ENCODE measurements around the gene SGCD.

Gene SGCD

GRCh38 chr5:156764176-156764971, 437.4 kb downstream of the SGCD start:
- H3K9me3 ChIP-seq (ENCODE audit: severe bottlenecking) = peaks cover 4% of the 10 kb centered on the region
- H3K4me3 ChIP-seq (ENCODE audit: severe bottlenecking) = no peak overlapping the region

DNA sequence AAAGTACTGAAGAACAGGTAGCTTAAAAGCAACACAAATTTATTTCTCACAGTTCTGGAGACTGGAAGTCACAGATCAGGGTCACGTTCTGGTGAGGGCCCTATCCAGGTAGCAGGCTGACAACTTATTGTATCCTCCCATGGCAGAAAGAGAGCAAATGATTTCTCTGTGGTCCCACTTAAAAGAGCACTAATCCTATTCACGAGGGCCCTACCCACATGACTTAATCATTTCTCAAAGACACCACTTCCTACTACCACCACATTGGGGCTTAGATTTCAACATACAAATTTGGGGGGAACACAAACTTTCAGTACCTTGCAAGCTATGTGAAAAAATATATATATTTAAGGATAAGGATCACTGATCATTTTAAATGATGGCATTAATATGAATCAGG, 447.3 kb downstream of the SGCD start:
- no peak overlapping the region for H3K4me3 ChIP-seq (ENCODE audit: severe bottlenecking)
- DNase-seq (ENCODE audit: low spot score) = no peak
- no peaks in the 10 kb centered on the region for H3K36me3 ChIP-seq (ENCODE audit: low read depth)
- no peak overlapping the region for H3K27ac ChIP-seq (ENCODE audit: poor library complexity, severe bottlenecking)
- peaks cover 4% of the 10 kb centered on the region for H3K9me3 ChIP-seq (ENCODE audit: severe bottlenecking)
- no peaks in the 10 kb centered on the region for H3K4me1 ChIP-seq (ENCODE audit: insufficient read depth, poor library complexity, severe bottlenecking)
- ATAC-seq (ENCODE audit: low read depth) = no peak
- TF ChIP-seq CTCF (IDR thresholded peaks at IDR 0.05; ENCODE audit: poor library complexity, severe bottlenecking) = no peak
- peaks cover 4% of the 10 kb centered on the region for H3K27me3 ChIP-seq (ENCODE audit: insufficient read depth, poor library complexity, severe bottlenecking)

More at GRCh38 chr5:156764176-156764971, 437.4 kb downstream of the SGCD start:
- no peak overlapping the region for H3K27ac ChIP-seq (ENCODE audit: poor library complexity, severe bottlenecking)
- ATAC-seq (ENCODE audit: low read depth) (no peak), DNase-seq (ENCODE audit: low spot score) (no peak)
- H3K36me3 ChIP-seq (ENCODE audit: low read depth) = no peaks in the 10 kb centered on the region
- no peaks in the 10 kb centered on the region for H3K4me1 ChIP-seq (ENCODE audit: insufficient read depth, poor library complexity, severe bottlenecking)
- TF ChIP-seq CTCF (IDR thresholded peaks at IDR 0.05; ENCODE audit: poor library complexity, severe bottlenecking) = no peak
- H3K27me3 ChIP-seq (ENCODE audit: insufficient read depth, poor library complexity, severe bottlenecking) = peaks cover 10% of the 10 kb centered on the region

GRCh38 chr5:156778139-156778706, 451.3 kb downstream of the SGCD start:
- H3K4me1 ChIP-seq (ENCODE audit: insufficient read depth, poor library complexity, severe bottlenecking) = no peaks in the 10 kb centered on the region
- peaks cover 6% of the 10 kb centered on the region for H3K27me3 ChIP-seq (ENCODE audit: insufficient read depth, poor library complexity, severe bottlenecking)
- H3K27ac ChIP-seq (ENCODE audit: poor library complexity, severe bottlenecking) = no peak overlapping the region
- no peak for TF ChIP-seq CTCF (IDR thresholded peaks at IDR 0.05; ENCODE audit: poor library complexity, severe bottlenecking)
- H3K36me3 ChIP-seq (ENCODE audit: low read depth) = no peaks in the 10 kb centered on the region
- H3K4me3 ChIP-seq (ENCODE audit: severe bottlenecking) = no peak overlapping the region
- DNase-seq (ENCODE audit: low spot score) = no peak
- peaks cover 3% of the 10 kb centered on the region for H3K9me3 ChIP-seq (ENCODE audit: severe bottlenecking)
- ATAC-seq (ENCODE audit: low read depth) = no peak

DNA sequence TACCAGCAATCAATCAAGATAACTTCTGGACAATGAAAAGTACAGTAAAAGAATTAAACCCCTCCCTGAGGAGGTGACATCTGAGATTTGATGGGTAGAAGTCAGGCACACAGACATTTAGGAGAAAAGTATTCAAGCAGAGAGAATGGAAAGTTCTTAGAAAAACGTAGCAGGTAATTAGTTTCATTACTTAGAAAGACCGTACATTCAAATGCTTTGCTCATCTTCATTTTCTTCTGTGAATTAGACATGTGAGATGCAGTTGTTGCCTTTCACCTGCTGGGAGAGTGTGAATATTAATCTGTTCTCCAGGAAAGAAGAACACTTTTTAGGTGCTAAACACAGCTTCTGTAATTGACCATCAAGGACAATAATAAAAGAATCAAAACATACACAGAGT, 451.8 kb downstream of the SGCD start:
- no peak for ATAC-seq (ENCODE audit: low read depth)

More for the DNA sequence above, 451.8 kb downstream of the SGCD start:
- Histone ChIP-seq H3K27ac (ENCODE audit: poor library complexity, severe bottlenecking) (no peak overlapping the region), H3K9me3 (ENCODE audit: severe bottlenecking) (peaks cover 3% of the 10 kb centered on the region), H3K4me3 (ENCODE audit: severe bottlenecking) (no peak overlapping the region), H3K27me3 (ENCODE audit: insufficient read depth, poor library complexity, severe bottlenecking) (peaks cover 6% of the 10 kb centered on the region), H3K4me1 (ENCODE audit: insufficient read depth, poor library complexity, severe bottlenecking) (no peaks in the 10 kb centered on the region), H3K36me3 (ENCODE audit: low read depth) (no peaks in the 10 kb centered on the region)
- TF ChIP-seq CTCF (IDR thresholded peaks at IDR 0.05; ENCODE audit: poor library complexity, severe bottlenecking) = no peak
- no peak for DNase-seq (ENCODE audit: low spot score)
